GM12891 (cell line): ENCODE measurements around the gene BRD3.

Experiments used
- PAX5 ChIP-seq: IDR thresholded peaks from 2 replicates; pipeline ENCODE4 v1.6.1; 2011; ENCODE audit warnings: low read length, moderate library complexity, mild to moderate bottlenecking; ENCODE audit not compliant: insufficient read depth, severe bottlenecking
- POLR2A ChIP-seq: IDR thresholded peaks from 2 replicates; pipeline ENCODE4 v1.6.1; 2011; ENCODE audit warnings: low read depth, low read length, control low read depth
- POLR2AphosphoS5 ChIP-seq: IDR thresholded peaks from 2 replicates; pipeline ENCODE4 v1.6.1; 2011; ENCODE audit warnings: low read depth, low read length, control low read depth
- POU2F2 ChIP-seq: IDR thresholded peaks from 2 replicates; pipeline ENCODE4 v1.6.1; 2011; ENCODE audit warnings: low read depth, mild to moderate bottlenecking, control low read depth, low read length, moderate library complexity
- TAF1 ChIP-seq: IDR thresholded peaks from 2 replicates; pipeline ENCODE4 v1.6.1; 2011; ENCODE audit warnings: low read depth, low read length, control low read depth

GRCh38 chr9:134049236-134049635, 18.6 kb downstream of the BRD3 start:
- TF ChIP-seq POLR2AphosphoS5 (no peak), POLR2A (no peak), PAX5 (no peak), TAF1 (no peak), POU2F2 (no peak)
